SH-SY5Y (cell line): ENCODE measurements around the gene ITPR2.

ENCODE experiments used
- GATA2 ChIP-seq: IDR thresholded peaks from 2 replicates; pipeline ENCODE4 v1.6.1; 2011; ENCODE audit warnings: mild to moderate bottlenecking, low read depth, low read length
- GATA3 ChIP-seq: IDR thresholded peaks from 2 replicates; pipeline ENCODE4 v1.6.1; 2011; ENCODE audit warnings: low read depth, mild to moderate bottlenecking, low read length, moderate library complexity

- no peak for TF ChIP-seq GATA2
- TF ChIP-seq GATA3, result no peak
Measured at GRCh38 chr12:26700430-26700829, 132.6 kb downstream of the ITPR2 start.
